WTC11 (cell line): ENCODE data around the gene RHBDD1. TPM values are rescaled to one million over a fixed set of nuclear protein-coding genes. Genes with fewer than 3 reads are reported as not detected.

Experiments
- ATAC-seq: fragments of 200-7000 bp; cut with Tn5 transposase; 2 replicates; pipeline ENCODE4 v1.10.0; 2021; ENCODE audit warnings: mild to moderate bottlenecking, moderate library complexity
- CTCF ChIA-PET: fragments of 300-600 bp; sonication (Branson Sonifier 250); formaldehyde crosslinking; loops from one replicate; lab custom pipeline; 2021; ENCODE audit warnings: antibody characterized with exemption; lab: Charles Lee
- POLR2A ChIA-PET: fragments of 350-600 bp; sonication (Branson Sonifier 250); formaldehyde crosslinking; loops from one replicate; lab custom pipeline; 2021; ENCODE audit warnings: antibody characterized with exemption; lab: Charles Lee
- DNase-seq: peaks from one replicate; pipeline ENCODE4 v3.0.0; 2021; ENCODE audit warnings: low spot score
- H3K27ac Mint-ChIP-seq: 2 replicates; pipeline ENCODE4 v1.8.0; 2021; ENCODE audit warnings: mixed read lengths
- H3K27me3 Mint-ChIP-seq: 2 replicates; pipeline ENCODE4 v1.8.0; 2021; ENCODE audit warnings: low read depth, mild to moderate bottlenecking, moderate library complexity, mixed read lengths
- H3K36me3 Mint-ChIP-seq: 2 replicates; pipeline ENCODE4 v1.8.0; 2021; ENCODE audit warnings: mixed read lengths
- H3K4me1 Mint-ChIP-seq: 2 replicates; pipeline ENCODE4 v1.8.0; 2022; ENCODE audit warnings: mixed read lengths
- H3K4me3 Mint-ChIP-seq: 2 replicates; pipeline ENCODE4 v1.8.0; 2021; ENCODE audit warnings: mild to moderate bottlenecking, moderate library complexity, mixed read lengths
- H3K9me3 Mint-ChIP-seq: 2 replicates; pipeline ENCODE4 v1.8.0; 2021; ENCODE audit warnings: mixed read lengths
- AFF4 ChIP-seq: sonication (generic); formaldehyde crosslinking; IDR thresholded peaks from 2 replicates; pipeline ENCODE4 v1.8.1; 2023; ENCODE audit warnings: mild to moderate bottlenecking, missing genetic modification reagents, borderline replicate concordance
- AR ChIP-seq: fragments of 250-450 bp; sonication (Bioruptor Pico); IDR thresholded peaks from 2 replicates; pipeline ENCODE4 v1.9.0; 2021; ENCODE audit warnings: mild to moderate bottlenecking
- ESRRA ChIP-seq: sonication (generic); formaldehyde crosslinking; IDR thresholded peaks from 2 replicates; pipeline ENCODE4 v1.8.1; 2022; ENCODE audit warnings: mild to moderate bottlenecking, missing genetic modification reagents, borderline replicate concordance
- GRHL2 ChIP-seq: fragments of 250-450 bp; sonication (Bioruptor Pico); IDR thresholded peaks from 2 replicates; pipeline ENCODE4 v1.8.0; 2022; ENCODE audit warnings: mild to moderate bottlenecking, moderate library complexity; ENCODE audit not compliant: insufficient replicate concordance, severe bottlenecking
- JAZF1 ChIP-seq: fragments of 250-450 bp; sonication (Bioruptor Pico); IDR thresholded peaks from 2 replicates; pipeline ENCODE4 v1.9.0; 2021; ENCODE audit warnings: moderate library complexity, mild to moderate bottlenecking, inconsistent platforms
- MLX ChIP-seq: sonication (generic); formaldehyde crosslinking; IDR thresholded peaks from 2 replicates; pipeline ENCODE4 v1.8.1; 2023; ENCODE audit warnings: mild to moderate bottlenecking, missing genetic modification reagents, moderate library complexity
- NFATC4 ChIP-seq: fragments of 250-450 bp; sonication (Bioruptor Pico); IDR thresholded peaks from 2 replicates; pipeline ENCODE4 v1.9.0; 2021; ENCODE audit warnings: mild to moderate bottlenecking
- NR1H2 ChIP-seq: sonication (generic); formaldehyde crosslinking; IDR thresholded peaks from 2 replicates; pipeline ENCODE4 v1.9.0; 2021; ENCODE audit warnings: mild to moderate bottlenecking, moderate library complexity, missing genetic modification reagents
- SP1 ChIP-seq: sonication (generic); formaldehyde crosslinking; conservative IDR thresholded peaks from 2 replicates; pipeline ENCODE4 v1.8.1; 2022; ENCODE audit warnings: missing genetic modification reagents
- USF2 ChIP-seq: sonication (generic); formaldehyde crosslinking; IDR thresholded peaks from 2 replicates; pipeline ENCODE4 v1.8.1; 2023; ENCODE audit warnings: mild to moderate bottlenecking, missing genetic modification reagents, moderate library complexity
- ZNF121 ChIP-seq: sonication (generic); formaldehyde crosslinking; IDR thresholded peaks from 2 replicates; pipeline ENCODE4 v1.8.0; 2023; ENCODE audit warnings: missing genetic modification reagents
- total RNA-seq: library from RNA; stranded (reverse); gene quantifications from 3 replicates; pipeline ENCODE4 v1.2.3, GENCODE V29; 2021
- TF ChIP-seq, protein P1 (sequence below): sonication (generic); formaldehyde crosslinking; IDR thresholded peaks from 2 replicates; pipeline ENCODE4 v1.8.1; 2023; ENCODE audit warnings: mild to moderate bottlenecking, missing genetic modification reagents
- TF ChIP-seq, protein P2 (sequence below): sonication (generic); formaldehyde crosslinking; IDR thresholded peaks from 2 replicates; pipeline ENCODE4 v1.8.0; 2022; ENCODE audit warnings: missing genetic modification reagents

The RHBDD1 gene
- total RNA-seq, 1 experiment from 2014 or later = 25.7 TPM

GRCh38 chr2:226979004-226979403, 143.2 kb downstream of the RHBDD1 start (continued):
- no peak for TF ChIP-seq AR
- TF ChIP-seq NR1H2 (CRISPR knock-in tag) = no peak
- TF ChIP-seq, protein P1, sequence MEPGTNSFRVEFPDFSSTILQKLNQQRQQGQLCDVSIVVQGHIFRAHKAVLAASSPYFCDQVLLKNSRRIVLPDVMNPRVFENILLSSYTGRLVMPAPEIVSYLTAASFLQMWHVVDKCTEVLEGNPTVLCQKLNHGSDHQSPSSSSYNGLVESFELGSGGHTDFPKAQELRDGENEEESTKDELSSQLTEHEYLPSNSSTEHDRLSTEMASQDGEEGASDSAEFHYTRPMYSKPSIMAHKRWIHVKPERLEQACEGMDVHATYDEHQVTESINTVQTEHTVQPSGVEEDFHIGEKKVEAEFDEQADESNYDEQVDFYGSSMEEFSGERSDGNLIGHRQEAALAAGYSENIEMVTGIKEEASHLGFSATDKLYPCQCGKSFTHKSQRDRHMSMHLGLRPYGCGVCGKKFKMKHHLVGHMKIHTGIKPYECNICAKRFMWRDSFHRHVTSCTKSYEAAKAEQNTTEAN (CRISPR knock-in tag) = no peak

- ATAC-seq (no peak), DNase-seq (no peak)
- H3K27me3 Mint-ChIP-seq = no peaks in the 10 kb centered on the region
- H3K27ac Mint-ChIP-seq = no peak overlapping the region
- H3K36me3 Mint-ChIP-seq = no peaks in the 10 kb centered on the region
- TF ChIP-seq JAZF1 (CRISPR knock-in tag) (no peak), GRHL2 (no peak), USF2 (CRISPR knock-in tag) (no peak), NFATC4 (CRISPR knock-in tag) (no peak), MLX (CRISPR knock-in tag) (no peak), ESRRA (no peak), SP1 (no peak), AFF4 (CRISPR knock-in tag) (no peak), ZNF121 (CRISPR knock-in tag) (no peak)
- TF ChIP-seq, protein P2, sequence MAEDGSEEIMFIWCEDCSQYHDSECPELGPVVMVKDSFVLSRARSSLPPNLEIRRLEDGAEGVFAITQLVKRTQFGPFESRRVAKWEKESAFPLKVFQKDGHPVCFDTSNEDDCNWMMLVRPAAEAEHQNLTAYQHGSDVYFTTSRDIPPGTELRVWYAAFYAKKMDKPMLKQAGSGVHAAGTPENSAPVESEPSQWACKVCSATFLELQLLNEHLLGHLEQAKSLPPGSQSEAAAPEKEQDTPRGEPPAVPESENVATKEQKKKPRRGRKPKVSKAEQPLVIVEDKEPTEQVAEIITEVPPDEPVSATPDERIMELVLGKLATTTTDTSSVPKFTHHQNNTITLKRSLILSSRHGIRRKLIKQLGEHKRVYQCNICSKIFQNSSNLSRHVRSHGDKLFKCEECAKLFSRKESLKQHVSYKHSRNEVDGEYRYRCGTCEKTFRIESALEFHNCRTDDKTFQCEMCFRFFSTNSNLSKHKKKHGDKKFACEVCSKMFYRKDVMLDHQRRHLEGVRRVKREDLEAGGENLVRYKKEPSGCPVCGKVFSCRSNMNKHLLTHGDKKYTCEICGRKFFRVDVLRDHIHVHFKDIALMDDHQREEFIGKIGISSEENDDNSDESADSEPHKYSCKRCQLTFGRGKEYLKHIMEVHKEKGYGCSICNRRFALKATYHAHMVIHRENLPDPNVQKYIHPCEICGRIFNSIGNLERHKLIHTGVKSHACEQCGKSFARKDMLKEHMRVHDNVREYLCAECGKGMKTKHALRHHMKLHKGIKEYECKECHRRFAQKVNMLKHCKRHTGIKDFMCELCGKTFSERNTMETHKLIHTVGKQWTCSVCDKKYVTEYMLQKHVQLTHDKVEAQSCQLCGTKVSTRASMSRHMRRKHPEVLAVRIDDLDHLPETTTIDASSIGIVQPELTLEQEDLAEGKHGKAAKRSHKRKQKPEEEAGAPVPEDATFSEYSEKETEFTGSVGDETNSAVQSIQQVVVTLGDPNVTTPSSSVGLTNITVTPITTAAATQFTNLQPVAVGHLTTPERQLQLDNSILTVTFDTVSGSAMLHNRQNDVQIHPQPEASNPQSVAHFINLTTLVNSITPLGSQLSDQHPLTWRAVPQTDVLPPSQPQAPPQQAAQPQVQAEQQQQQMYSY (CRISPR knock-in tag) = no peak
- H3K4me1 Mint-ChIP-seq = peaks cover 30% of the 10 kb centered on the region
- POLR2A ChIA-PET = no interaction called here
- CTCF ChIA-PET = no interaction called here
- H3K4me3 Mint-ChIP-seq = no peak overlapping the region
- no peaks in the 10 kb centered on the region for H3K9me3 Mint-ChIP-seq
These were observed 146.0 kb downstream of the RHBDD1 start for GRCh38 chr2:226981791-226982326.
